Measurements from ENCODE around the gene GALNT14.

GALNT14 gene

DNA sequence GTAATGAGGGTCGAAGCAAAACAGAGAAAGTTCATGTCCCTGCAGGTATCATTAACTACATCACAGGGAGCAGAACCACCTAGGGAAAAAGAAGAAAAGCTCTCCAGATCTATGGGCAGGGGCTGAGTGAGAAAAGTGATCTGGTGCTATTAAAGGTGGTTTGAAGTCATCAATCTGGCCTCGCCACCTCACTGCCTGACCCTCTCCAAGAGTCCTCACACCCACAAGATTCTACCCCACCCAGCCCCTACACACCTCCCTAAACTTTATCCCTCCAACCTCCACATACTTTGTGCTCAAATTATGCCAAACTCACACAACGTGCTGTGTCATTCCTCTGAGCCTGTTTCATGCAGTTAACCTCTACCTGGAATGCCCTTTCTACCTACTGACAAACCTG lies 2.2 kb downstream of the GALNT14 start:
- no peak for DNase-seq (ENCODE audit: low read depth in 2 of 2)

DNA sequence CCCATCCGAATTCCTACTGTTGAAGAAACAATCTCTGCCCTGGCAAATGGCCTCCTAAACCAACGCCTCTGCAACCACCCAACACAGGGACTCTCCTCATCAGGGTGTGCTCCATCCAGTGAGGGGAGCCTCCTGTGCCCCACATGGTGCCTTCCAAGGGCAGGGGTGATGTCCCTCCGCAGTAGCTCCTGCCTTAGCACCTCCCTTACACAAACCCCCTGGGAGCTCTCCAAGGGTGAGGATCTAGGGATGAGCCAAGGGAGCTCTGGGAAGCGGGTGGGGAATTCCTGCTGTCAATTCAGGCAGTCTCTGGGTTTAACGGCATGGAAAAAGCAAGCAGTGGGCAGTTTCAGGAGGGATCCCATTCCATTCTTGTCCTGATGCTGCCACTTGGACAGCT lies 3.8 kb downstream of the GALNT14 start:
- DNase-seq (ENCODE audit: low read depth in 2 of 2): no peak

- no peak for DNase-seq (ENCODE audit: low read depth in 2 of 2)
Measured at GRCh38 chr2:31132786-31133185, 5.5 kb downstream of the GALNT14 start.

- no peak for DNase-seq (ENCODE audit: low read depth in 2 of 2)
Measured at GRCh38 chr2:31131871-31132270, 6.4 kb downstream of the GALNT14 start.

- no peak for DNase-seq (ENCODE audit: low read depth in 2 of 2)
Measured at GRCh38 chr2:31129375-31130171, 8.7 kb downstream of the GALNT14 start.

DNA sequence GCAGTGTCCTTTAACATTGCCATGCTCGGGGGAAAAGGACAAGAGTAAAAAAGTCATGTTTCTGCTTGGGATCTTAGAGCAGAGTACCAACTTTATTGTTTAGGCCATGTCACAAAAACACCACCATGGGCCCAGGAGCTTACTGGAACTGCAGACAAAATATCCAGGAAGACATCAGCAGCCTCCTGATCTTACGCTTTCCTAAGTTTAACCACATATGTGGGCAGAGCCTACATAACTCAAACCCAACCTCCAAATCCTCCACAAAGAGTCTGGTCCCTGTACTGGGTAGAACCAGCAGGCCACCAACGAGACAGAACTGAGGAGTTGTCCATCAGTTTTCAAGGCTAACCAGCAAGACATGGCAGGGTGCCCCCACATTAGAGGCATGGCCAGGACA lies 10.3 kb downstream of the GALNT14 start:
- DNase-seq (ENCODE audit: low read depth in 2 of 2): no peak

DNA sequence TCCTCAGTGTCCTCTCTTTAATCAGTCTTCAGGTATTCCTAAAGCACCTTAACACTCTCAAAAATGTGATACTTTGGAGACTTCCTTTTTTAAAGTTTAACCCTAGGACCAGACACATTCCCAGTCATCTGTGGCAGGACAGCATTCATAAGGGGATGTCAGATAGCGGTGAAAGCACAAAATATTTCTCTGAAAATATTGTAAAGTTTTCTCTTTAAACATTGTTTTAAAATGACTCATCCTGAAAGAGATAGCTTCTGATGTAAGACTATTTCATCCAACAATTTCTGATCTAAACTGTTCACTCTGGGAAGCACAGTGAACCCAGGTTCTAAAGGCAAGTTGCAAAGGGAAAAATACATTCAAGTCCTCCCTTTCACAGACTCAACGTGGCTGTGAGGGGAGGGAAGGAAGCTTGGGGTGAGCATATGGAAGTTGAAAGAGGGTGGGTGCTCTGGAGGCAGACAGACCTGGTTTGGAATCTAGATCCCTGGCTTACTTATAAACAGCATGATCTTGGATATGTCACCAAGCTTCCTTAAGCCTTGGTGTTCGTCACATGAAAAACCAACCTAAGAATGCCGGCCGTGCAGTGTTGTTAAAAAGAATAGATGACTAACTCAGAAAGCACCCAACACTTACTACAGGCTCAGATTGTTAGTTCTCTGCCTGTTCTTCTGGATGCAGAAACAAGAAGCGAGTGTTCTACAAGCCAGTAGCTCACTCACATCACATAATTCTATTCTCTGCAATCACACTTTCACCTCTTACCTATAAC lies 12.1 kb downstream of the GALNT14 start:
- DNase-seq (ENCODE audit: low read depth in 2 of 2): no peak

GRCh38 chr2:31124904-31125303 lies 13.3 kb downstream of the GALNT14 start:
- DNase-seq (ENCODE audit: low read depth in 2 of 2): no peak

DNA sequence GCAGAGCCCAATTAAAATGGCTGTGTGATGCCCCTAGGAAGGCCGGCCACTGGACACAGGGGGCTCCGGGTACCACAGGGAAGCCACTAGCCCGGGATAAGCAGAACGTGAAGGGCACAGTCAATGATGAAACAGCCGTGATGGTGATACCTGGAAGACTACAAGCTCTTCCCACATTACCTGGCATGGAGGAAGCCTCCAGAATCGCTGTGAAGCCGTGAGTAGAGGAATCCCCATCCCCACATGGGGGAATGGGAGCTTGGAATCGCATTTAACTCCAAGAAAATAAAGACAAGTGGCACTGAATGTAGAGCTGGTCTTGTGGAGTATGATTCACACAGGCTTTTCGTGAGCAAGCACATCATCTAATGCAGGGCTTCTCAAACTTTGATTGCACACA lies 16.1 kb downstream of the GALNT14 start:
- no peak for DNase-seq (ENCODE audit: low read depth in 2 of 2)

- DNase-seq (ENCODE audit: low read depth in 2 of 2): no peak
Measured at GRCh38 chr2:31113765-31114164, 24.5 kb downstream of the GALNT14 start.

DNA sequence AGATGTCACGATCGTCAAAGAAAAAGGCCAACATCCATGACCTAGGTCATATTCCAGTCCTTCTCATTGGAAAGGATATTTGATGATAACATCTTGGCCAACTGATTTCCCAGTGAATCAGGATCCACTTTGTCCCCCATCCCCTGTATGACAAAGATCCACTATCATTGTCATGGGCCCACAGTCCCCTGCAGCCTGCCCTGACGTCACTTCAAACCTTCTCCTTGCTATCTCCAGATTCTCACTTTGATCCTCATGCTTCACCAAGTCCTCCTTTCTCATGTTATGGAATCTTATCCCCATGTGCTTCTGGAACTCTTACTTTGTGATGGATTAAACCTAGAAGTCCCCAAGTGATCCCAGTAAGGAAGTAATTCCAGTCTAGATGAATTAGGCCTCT lies 25.7 kb downstream of the GALNT14 start:
- no peak for DNase-seq (ENCODE audit: low read depth in 2 of 2)

DNA sequence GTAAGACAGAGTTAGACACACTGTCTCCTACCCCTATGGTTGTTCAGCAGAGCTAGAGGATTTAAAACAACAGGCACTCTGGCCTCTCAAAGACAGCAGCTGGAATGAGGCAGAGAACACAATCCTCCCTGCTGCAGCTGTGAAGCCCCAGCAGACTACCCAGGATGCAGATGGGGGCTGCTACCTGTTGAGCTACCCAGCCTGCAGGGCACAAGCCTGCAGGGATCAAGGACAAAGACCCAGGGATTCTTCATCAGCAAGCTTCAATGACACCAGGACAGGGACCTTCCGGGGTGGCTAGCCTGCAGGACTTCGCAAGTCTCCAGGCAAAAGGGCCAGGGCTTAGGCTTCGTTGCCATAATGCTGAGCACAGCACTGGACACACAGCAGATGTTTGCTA lies 27.2 kb downstream of the GALNT14 start:
- no peak for DNase-seq (ENCODE audit: low read depth in 2 of 2)

DNA sequence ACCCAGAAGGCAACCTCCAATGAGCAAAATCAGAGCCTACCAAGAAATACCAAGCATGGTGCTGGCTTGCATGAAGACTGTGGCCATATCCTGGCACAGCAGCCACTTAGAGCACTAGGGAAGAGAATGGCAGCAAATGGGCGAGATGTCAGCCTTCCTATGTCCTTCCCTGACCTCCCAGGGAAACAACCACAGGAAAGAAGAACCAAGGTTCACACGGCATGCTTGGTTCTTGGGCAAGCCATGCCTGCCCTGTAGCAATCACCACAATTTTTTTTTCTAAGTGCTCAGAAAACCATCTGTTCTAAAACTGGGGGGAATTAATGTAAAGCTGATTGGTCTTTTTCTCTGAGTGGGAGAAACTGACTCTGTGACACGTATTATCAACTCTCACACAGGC lies 27.8 kb downstream of the GALNT14 start:
- no peak for DNase-seq (ENCODE audit: low read depth in 2 of 2)

DNA sequence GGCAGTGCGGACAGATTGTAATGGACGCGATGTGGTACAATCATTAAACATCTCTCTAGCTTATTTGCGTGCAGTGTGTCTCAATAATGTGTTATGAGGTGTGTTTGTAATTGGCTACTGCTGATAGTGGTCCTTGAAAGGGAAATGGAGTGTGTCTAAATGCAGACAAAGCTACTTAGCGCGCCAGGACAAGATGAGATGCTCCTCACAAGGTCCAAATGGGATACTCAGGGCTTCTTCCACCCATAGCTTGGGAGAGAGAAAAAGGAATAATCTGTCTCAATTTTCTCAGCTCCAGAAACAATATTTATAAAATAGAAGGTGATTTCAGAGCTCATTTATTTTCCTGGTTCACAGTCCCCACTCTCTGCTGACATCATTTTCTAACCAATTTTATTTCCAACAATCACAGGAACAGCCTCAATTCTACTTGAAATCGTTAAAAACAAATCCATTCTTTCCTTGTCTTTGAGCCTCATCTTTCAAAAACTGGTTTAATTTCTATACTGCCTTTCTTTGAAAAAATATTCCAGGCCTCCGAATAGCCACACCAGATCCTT lies 28.5 kb downstream of the GALNT14 start:
- no peak for DNase-seq (ENCODE audit: low read depth in 2 of 2)

DNA sequence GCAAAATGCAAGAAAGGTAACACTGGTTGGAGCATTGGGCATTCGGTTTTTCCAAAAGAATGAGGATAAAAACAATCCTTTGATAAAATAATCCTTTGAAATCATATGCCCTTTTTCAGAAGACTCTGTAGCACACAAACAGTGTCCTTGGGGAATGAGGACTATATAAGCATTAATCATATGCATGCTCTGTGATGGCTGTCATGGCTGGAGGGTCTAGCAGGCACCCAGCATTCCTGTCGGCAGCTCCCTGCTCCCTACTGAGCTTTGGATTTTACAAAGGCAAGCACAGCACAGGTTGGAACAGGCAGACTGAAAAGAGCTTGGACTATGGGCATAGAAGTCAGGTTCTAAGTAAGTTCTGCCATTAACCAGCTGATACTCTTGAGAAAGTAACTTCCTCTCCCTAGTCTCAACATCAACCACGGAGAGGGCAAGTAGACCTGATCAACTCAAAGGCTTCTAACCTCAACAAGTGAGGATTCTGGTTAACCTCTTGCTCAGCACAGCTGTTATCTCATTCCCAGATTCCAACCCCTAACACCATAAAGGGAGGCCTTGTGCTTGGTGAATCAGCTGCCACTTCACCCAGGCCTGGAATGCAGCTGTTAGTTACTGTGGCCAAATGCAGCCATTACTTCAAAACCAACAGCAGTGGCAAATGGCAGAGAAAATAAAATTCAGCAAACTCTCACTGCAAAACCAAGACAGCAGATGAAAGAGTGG lies 29.5 kb downstream of the GALNT14 start:
- no peak for DNase-seq (ENCODE audit: low read depth in 2 of 2)

GRCh38 chr2:31107591-31108300 lies 30.5 kb downstream of the GALNT14 start:
- DNase-seq (ENCODE audit: low read depth in 2 of 2): no peak

GRCh38 chr2:31101701-31102100 lies 36.5 kb downstream of the GALNT14 start:
- DNase-seq (ENCODE audit: low read depth in 2 of 2): no peak

GRCh38 chr2:31097962-31098613 lies 40.2 kb downstream of the GALNT14 start:
- no peak for DNase-seq (ENCODE audit: low read depth in 2 of 2)

- DNase-seq (ENCODE audit: low read depth in 2 of 2): no peak
Measured at GRCh38 chr2:31090188-31090587, 48.1 kb downstream of the GALNT14 start.

DNA sequence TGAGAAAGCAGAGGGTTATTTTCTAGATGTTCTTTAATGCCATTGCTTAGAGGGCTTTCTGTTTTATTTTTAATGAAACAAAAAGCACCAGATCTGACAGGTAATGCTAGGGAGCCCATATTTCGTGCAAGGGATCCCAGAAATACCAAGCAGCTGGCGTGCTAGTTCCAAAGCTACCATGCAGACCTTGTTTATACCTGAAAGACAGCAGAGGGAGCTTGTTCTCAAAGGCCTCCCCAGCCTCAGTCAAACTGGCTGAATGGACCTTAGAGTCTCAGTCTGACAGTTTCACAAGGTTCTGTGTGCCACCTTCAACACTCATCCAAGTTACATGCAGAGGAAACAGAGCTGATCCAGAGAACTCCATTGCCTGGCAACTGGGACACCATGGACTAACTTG lies 48.6 kb downstream of the GALNT14 start:
- DNase-seq (ENCODE audit: low read depth in 2 of 2): no peak

Data from stimulated activated CD4-positive, alpha-beta T cell treated with anti-CD3 and anti-CD28 coated beads, Interleukin-15, amount 100 ng/mL, for 48 hours (primary cell).